Measurements from ENCODE around the gene ERGIC1. TPM values are rescaled to one million over a fixed set of nuclear protein-coding genes. Genes with fewer than 3 reads are reported as not detected.

ERGIC1 gene
- total and polyA plus RNA-seq, 2 of the 13 experiments (the other 11 are each of a cell fraction or from before 2014, with no cell fraction given) = 78.5 to 184 TPM

GRCh38 chr5:172789687-172790495 is 44.2 kb upstream of the ERGIC1 start (continued):
- TF ChIP-seq, protein P1, sequence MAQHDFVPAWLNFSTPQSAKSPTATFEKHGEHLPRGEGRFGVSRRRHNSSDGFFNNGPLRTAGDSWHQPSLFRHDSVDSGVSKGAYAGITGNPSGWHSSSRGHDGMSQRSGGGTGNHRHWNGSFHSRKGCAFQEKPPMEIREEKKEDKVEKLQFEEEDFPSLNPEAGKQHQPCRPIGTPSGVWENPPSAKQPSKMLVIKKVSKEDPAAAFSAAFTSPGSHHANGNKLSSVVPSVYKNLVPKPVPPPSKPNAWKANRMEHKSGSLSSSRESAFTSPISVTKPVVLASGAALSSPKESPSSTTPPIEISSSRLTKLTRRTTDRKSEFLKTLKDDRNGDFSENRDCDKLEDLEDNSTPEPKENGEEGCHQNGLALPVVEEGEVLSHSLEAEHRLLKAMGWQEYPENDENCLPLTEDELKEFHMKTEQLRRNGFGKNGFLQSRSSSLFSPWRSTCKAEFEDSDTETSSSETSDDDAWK (CRISPR knock-in tag; IDR thresholded peaks at IDR 0.05) = no peak
- TF ChIP-seq ZNF12 (CRISPR knock-in tag; IDR thresholded peaks at IDR 0.05) (no peak), ZNF605 (CRISPR knock-in tag; IDR thresholded peaks at IDR 0.05) (no peak; the same call in 1 of the 2 replicates), ZNF142 (CRISPR knock-in tag; IDR thresholded peaks at IDR 0.05) (no peak), ZNF576 (CRISPR knock-in tag; IDR thresholded peaks at IDR 0.05) (no peak), ZNF766 (CRISPR knock-in tag; IDR thresholded peaks at IDR 0.05; ENCODE audit: borderline replicate concordance) (no peak), SP140L (CRISPR knock-in tag; IDR thresholded peaks at IDR 0.05; ENCODE audit: borderline replicate concordance) (no peak), KAT8 (CRISPR knock-in tag; IDR thresholded peaks at IDR 0.05) (0 out of 2 replicates have a peak, but pooled peaks have one; percentile 3), MNT (IDR thresholded peaks at IDR 0.05) (no peak), THYN1 (CRISPR knock-in tag; IDR thresholded peaks at IDR 0.05; ENCODE audit: borderline replicate concordance, low read depth) (no peak), ZFAT (CRISPR knock-in tag; conservative IDR thresholded peaks at IDR 0.05) (no peak), NCOA2 (CRISPR knock-in tag; IDR thresholded peaks at IDR 0.05) (no peak), MYNN (CRISPR knock-in tag; IDR thresholded peaks at IDR 0.05; ENCODE audit: low read depth) (no peak), FOXK1 (CRISPR knock-in tag; IDR thresholded peaks at IDR 0.05; ENCODE audit: borderline replicate concordance, low read depth) (no peak), SOX13 (IDR thresholded peaks at IDR 0.05) (no peak), SOX13 (CRISPR knock-in tag; conservative IDR thresholded peaks at IDR 0.05 in 1 of 2, IDR thresholded peaks at IDR 0.05 in 1 of 2) (peak in 1 of 2 experiments; percentile 17; a peak in 1 of 4 replicates), NR2C2 (CRISPR knock-in tag; IDR thresholded peaks at IDR 0.05; ENCODE audit: borderline replicate concordance) (no peak), ZNF572 (CRISPR knock-in tag; IDR thresholded peaks at IDR 0.05) (no peak), BORCS8-MEF2B (CRISPR knock-in tag; IDR thresholded peaks at IDR 0.05) (no peak)
- TF ChIP-seq, protein P2, sequence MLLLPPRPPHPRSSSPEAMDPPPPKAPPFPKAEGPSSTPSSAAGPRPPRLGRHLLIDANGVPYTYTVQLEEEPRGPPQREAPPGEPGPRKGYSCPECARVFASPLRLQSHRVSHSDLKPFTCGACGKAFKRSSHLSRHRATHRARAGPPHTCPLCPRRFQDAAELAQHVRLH (CRISPR knock-in tag; IDR thresholded peaks at IDR 0.05; ENCODE audit: borderline replicate concordance, low read depth) = peak; percentile 72; the same call in 1 of the 2 replicates
